T1000 (cell line): ENCODE results near the gene IL16.

Experiments
- DNase-seq: peaks from one replicate; lab custom pipeline; 2025; ENCODE audit warnings: mixed read lengths; lab: John Stamatoyannopoulos, UW

Gene IL16

DNA sequence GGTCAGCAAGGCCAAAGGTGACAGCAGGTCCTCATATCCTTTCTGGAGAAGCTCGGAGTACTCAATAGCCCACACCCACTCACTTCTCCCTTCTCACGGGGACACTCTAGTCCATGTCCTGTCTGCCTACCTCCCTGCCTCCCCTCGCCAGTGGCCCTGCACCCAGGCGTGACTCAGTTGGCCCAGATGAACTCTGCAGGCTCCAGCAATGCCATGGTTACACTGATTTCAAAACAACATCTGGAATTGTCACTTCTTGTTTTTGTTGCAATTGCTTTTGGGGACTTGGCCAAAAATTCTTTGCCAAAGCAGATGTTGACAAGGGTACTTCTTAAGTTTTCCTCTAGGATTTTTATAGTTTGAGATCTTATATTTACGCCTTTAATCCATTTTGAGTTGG lies 13.0 kb downstream of the IL16 start:
- DNase-seq, result no peak

DNA sequence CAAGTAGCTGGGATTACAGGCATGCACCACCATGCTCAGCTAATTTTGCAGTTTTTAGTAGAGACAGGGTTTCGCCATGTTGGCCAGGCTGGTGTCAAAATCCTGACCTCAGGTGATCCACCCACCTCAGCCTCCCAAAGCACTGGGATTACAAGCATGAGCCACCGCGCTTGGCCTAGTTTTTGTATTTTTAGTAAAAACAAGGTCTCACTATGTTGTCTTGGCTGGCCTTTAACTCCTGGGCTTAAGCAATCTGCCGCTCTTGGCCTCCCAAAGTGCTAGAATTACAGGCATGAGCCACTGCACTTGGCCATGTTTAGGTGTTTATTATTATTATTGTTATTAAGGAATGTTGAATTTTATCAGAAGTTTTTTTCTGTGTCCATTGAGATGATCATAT lies 14.7 kb downstream of the IL16 start:
- no peak for DNase-seq

DNA sequence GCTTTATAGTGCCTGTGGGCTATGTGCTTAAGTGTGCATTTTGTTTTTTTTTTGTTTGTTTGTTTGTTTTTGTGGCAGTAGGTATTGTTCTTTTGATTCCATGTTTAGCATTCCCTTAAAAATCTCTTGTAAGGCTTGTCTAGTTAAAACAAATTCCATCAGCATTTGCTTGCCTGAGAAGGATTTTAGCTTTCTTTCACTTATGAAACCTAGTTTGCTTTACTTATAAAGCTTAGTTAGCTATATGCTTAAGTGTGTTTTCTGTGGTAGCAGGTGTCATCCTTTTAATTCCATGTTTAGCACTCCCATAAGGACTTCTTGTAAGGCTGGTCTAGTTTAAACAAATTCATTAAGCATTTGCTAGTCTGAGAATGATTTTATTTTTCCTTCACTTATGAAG lies 17.3 kb downstream of the IL16 start:
- no peak for DNase-seq

DNA sequence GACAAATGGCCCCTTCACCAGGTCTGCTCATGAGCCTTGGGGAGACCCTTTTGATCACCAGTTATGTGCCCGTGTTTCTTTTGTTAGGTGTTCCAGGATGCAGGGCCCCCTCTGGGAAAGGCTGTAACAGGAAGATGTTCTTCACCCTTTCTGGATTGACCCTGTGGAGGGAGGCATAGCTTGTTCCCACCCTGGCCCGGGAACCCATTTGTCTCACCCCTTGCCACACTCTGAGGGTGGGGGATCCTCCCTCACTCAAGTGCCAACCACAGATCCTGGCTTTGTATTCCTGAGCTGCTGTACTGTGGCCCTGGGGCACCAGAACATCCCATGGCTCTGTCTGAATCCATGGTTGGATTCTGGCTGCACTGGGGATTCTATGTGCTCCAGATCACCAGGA lies 18.9 kb downstream of the IL16 start:
- no peak for DNase-seq

DNA sequence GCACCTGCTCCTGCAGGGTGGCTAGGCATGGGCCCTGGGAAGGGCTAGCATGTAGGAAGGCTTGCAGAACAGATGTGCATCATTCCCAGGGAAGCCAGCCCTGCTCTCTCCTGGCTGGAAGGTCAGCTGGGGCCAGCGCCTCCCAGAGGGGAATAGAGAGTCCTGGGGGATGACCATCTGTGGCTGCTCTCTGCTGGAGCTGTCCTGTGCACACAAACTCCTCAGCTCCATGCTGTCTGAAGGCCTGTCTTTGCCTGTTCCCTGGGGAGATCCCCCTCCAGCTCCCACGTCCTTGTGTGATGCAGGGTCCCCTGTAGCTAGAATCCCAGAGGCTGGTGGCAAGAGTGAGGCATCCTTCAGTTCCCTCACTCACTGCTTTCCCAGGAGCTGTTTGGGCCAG lies 19.3 kb downstream of the IL16 start:
- DNase-seq, result no peak

DNA sequence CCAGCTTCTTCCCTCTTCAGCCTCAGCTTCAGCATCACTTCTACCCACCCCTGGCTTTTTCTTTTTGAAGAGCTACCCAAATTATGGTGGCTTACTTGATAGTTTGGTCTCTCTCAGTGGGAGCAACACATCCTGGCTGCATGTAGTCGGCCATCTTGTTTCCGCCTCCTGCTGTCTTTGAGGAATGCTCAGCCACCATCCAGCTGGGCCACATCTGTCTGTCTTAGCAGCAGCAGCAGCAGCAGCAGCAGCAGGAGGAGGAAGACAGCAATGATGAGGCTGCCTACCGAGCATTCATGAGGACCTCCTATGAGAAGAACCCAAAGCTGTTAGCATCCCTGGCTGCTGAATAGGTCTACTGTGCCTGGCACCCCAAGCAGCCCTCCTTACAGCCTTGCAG lies 19.7 kb downstream of the IL16 start:
- DNase-seq, result no peak

- no peak for DNase-seq
Measured at GRCh38 chr15:81221449-81221848, 24.8 kb downstream of the IL16 start.

GRCh38 chr15:81222007-81222406 lies 25.3 kb downstream of the IL16 start:
- DNase-seq, result no peak

DNA sequence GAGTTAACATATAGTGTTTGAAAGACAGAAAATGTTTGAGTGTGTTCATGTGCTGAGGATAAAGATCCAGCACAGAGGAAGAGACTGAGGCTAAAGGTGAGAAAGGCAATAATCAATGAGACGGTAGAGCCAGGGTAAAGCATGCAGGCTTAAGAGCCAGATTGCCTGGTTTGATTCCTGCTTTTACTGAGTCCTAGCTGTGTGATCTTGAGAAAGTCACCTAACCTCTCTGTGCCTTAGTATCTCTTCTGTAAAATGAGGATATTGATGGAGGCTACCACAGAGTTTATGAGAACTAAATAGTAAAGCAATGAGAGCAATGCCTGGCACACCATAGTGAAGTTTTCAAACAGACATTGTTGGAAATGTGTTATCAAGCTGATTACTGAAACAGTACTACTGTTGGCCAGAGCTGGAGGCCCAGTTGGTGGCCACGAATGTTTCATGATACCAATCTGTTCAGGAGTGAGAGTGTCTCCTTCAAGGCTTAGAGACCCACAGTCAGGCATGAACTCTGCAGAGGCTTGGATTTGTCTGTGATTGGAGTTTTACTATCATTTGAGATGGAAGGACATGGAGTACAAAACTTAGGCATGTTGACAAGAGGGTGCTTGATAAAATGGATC lies 26.8 kb downstream of the IL16 start:
- no peak for DNase-seq

DNA sequence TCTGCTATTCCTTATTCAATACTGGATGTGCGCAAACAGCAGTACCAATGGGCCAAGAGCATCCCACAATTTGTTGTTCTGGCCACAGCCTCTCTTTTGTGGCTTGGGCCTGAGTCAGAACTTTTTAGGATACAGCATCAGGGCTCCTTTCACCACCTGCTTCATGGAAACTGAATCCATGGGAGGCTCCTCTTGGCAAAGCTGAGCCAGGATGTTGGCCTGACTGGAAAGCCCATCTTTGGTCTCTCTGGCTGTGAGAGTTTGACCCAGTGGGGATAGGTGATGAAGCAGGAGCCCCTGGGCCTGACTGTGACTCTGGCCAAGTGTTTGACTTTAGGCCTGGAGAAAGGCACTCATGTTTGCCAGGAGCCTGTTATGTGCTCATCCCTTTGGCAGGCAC lies 27.6 kb downstream of the IL16 start:
- DNase-seq, result no peak

GRCh38 chr15:81225161-81225671 lies 28.5 kb downstream of the IL16 start:
- no peak for DNase-seq

DNA sequence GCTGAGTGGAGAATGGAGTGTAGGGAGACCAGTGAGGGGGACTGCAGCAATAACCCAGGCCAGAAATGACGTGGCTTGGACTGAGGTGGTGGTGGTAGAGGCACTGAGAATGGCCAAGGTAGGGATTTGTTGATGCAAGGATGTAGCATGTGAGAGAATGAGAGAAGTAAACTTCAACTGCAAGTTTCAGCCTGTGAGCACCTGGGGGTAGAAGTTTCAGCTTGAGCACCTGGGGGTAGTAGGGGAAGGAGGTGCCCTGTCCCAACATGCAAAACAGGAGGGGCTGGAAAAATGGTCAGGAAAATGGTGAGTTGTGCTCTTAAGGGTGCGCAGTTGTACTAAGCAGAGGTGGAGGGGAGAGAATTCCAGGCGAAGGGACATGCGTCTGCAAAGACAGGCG lies 31.0 kb downstream of the IL16 start:
- DNase-seq, result no peak

- DNase-seq, result no peak
Measured at GRCh38 chr15:81229586-81229985, 32.9 kb downstream of the IL16 start.

GRCh38 chr15:81235276-81236123 lies 38.8 kb downstream of the IL16 start:
- DNase-seq, result no peak

DNA sequence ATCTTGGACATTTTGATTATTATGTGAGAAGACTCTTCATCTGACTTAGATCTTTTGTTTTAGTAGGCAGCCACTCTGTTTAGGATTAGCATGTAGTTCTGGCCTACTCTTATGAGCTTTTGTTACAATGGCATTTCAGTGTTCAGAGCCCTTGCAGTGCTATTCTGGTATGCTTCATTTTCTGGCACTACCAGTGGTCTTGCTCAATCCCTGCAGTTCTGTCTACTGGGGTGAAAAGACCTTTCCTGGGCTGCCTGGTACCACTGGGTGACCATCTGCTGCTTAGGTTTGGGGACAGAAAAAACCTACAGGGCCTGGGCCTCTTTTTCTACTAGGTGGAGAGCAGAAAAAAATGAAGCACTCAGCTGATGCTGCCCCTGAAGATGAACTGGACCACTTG lies 42.5 kb downstream of the IL16 start:
- no peak for DNase-seq

GRCh38 chr15:81242778-81243177 lies 46.1 kb downstream of the IL16 start:
- no peak for DNase-seq

DNA sequence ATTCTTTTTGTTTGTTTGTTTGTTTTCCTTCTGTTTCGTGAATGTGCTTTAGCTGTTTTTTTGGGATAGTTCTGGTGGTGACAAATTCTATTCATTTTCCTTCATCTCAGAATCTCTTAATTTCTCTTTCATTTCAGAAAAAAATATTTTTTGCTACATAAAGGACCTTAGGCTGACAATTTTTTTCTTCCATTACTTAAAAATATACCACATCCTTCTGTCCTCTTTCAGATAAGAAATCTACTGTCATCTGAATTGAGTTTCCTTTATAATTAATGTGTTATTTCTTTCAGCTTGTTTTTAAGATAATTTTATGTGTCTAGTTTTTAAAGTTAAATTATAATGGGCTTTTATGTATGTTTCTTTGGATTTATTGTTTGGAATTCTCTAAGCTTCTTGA lies 47.6 kb downstream of the IL16 start:
- DNase-seq, result no peak

DNA sequence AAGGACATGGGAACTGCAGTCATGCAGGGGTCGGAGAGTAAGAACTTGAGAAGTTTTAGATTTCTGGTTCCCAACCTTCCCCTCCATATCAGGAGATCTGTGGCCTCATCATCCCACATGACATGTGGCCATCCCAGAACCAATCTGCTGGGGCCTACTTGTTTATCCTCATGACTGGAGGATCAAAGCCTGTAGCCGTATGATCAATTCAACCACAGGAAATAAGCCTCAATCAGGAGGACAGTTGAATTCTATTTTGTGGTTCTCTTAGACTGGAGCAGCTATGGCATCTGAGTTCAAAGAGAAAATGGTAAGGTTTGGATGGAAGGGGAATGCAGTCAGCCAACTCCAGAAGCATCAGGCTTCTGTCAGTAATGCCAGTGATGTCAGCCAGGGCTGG lies 57.2 kb downstream of the IL16 start:
- no peak for DNase-seq

- DNase-seq, result no peak
Measured at GRCh38 chr15:81254277-81254915, 57.7 kb downstream of the IL16 start.

DNA sequence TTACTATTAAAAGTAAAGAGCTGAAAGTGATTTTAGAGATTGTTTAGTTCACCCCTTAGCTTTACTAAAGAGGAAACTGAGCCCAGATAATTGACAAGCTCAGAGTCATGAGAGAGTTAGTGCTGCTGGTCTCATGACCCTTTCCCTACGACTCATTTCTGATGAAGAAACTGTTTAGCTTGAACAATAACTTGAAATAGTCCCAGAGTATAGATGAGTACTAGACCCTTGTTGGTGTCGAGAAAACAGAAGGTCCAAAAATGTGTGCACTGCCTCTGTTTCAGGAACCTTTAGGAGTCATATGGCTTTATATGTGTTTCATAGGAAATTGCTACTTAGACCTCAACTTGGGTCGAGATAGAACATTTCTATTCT lies 58.2 kb downstream of the IL16 start:
- DNase-seq, result no peak

DNA sequence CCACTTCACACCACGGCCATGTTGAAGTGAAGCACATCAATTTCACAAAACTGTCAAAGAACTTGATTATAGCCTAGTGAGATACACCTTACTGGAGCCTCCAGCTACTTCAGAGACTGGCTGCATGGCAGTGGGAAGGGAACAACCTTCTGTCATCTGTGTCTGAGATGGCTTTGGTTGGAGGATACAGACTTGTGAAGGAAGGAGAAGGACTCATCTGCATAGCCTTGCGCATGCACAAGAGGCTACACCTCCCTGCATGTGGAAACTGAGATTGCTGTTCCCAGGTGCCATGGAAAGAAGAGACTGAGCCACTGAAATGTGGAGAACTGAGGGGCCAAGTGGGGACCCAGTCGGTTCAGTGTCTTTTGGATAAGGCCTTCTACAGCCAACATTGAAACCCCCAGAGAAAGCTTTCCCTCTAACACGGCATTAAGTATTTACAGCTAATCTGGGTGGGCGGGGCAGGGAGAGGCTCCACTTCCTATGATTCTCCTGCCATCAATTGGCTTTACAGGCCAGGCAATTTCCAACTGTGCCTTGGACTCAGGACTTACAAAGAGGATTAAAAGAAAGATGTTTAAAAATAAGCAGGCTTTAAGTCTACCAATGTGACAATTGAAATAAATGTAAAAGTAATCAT lies 58.8 kb downstream of the IL16 start:
- DNase-seq, result no peak

DNA sequence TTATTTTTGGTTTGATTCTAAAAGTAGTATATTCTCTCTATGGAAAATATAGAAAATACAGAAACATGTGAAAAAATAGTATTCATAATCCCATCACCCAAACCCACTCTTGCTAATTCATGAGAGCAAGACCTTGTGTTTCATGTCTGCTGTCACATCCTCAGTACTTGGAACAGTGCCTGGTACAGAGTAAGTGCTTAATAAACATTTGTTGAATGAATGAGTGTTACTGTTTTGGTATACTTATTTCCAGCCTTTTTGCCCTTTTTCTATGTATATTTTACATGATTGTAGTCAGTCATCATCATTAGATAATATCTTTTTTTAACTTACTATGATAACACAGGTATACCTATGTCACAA lies 59.3 kb downstream of the IL16 start:
- DNase-seq, result no peak

- no peak for DNase-seq
Measured at GRCh38 chr15:81256916-81257315, 60.2 kb downstream of the IL16 start.
